HG02943 (cell line): ENCODE measurements around the gene ADGRE2.
"Not testable (repeated sequence)": the region's sequence is repeated elsewhere in the genome, so short reads cannot be mapped to it uniquely, and the experiment has no call there.

Source experiments
- ATAC-seq: cut with Tn5 transposase; IDR thresholded peaks from one replicate; pipeline ENCODE4 v1.9.1; 2021; ENCODE audit warnings: mild to moderate bottlenecking, low read depth, moderate library complexity; ENCODE audit not compliant: unreplicated experiment

The ADGRE2 gene

GRCh38 chr19:14778110-14778845 lies at the start of gene ADGRE2:
ADGRE2 (minus strand) TSS chr19:14778560; CDS start chr19:14776756, 1,804 bp downstream.
- ATAC-seq: not testable (repeated sequence)

- no peak for ATAC-seq
Observed at GRCh38 chr19:14826006-14826405, 47.6 kb upstream of the ADGRE2 start.

GRCh38 chr19:14821937-14822336 lies 43.6 kb upstream of the ADGRE2 start:
- no peak for ATAC-seq

GRCh38 chr19:14818588-14818987 lies 40.2 kb upstream of the ADGRE2 start:
- no peak for ATAC-seq

DNA sequence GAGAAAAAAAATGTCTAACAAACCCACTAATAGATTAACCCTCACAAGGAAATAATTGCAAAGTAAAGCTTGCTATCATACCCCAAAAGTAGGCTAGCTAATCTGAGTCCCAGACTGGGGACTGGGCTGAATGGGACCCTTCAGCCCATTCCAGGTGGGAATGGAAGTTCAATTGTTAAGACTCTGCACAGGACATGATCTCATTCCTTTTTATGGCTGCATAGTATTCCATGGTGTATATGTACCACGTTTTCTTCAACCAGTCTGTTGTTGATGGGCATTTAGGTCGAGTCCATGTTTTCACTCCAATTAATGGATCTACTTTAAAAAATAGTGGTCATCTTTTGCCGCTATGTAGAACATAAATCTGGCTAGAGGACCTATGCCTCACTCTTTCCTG lies 38.7 kb upstream of the ADGRE2 start:
- no peak for ATAC-seq

DNA sequence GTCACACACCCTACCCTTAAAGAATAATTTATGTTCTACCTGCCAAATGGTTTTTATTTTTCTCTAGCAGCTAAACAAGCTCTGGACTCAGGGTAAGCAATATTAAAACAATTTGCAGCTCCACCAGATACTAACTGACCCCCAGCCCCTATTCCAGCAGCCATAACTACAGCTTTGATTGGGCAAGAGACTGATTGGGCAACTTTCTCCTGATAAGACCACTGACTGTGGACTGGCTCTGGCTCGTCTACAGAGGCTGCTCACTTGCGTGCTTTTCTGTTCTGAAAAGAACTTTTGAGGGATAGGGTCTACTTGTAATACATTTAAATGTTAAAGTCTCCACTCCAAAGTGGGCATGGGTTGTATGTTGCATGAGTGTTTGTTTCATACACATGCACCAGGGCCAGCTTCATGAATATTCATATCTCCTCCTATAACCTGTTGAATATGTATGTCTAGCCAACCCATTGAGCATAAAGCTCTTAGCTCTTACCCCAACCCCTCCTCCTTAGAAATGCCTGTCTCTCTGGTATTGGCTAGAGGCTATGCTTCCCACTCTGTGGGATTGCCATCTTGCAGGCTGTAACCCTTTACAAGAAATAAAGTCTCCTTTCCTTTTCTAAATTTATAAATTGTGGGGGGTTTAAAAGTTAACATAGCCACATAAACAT lies 36.8 kb upstream of the ADGRE2 start:
- no peak for ATAC-seq

DNA sequence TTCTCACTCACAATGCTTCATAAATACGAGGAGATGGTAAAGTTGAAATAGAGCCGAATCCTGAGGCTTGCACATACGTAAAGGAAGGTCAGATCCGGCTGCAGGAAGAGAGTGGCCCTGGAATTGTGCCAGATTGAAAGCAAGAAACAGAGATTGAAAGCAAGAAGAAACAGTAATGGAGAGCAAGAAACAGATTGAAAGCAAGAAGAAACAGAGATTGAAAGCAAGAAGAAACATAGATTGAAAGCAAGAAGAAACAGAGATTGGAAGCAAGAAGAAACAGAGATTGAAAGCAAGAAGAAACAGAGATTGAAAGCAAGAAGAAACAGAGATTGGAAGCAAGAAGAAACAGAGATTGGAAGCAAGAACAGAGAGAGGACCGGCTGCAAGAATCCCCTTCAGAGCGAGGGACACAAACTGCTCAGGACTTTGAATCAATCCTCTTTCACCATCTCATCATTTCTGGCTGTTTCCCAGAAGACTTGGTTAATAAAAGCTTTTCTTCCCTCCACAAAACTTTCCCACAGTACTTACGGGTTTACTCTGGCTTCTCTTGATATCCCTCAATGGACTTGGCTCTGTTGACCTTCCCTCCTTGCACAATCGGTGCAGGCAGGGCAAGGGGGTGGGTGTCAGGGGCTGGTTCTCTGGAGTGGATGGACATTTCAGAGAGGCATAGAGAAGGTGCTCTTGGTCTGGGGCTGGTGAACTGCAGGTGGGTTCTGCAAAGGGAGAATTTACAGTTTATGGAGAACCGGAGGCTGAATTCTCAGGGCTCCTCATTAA lies 31.1 kb upstream of the ADGRE2 start:
- ATAC-seq: no peak

GRCh38 chr19:14804765-14805164 lies 26.4 kb upstream of the ADGRE2 start:
- ATAC-seq: no peak

- no peak for ATAC-seq
Observed at GRCh38 chr19:14798760-14799159, 20.4 kb upstream of the ADGRE2 start.

DNA sequence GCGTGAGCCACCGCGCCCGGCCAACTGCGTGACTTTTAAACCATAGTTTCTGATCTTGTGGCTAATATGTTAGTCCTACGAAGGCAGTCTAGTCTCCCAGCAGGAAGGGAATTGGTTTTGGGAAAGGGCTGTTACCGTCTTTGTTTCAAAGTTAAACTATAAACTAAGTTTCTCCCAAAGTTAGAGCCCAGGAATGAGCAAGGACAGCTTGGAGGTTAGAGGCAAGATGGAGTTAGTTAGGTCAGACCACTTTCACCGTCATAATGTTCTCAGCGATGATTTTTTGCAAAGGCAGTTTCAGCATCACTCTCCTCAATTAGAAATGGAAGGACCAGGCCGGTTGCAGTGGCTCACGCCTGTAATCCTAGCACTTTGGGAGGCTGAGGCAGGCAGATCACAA lies 17.7 kb upstream of the ADGRE2 start:
- ATAC-seq: no peak

GRCh38 chr19:14795078-14795721 lies 16.8 kb upstream of the ADGRE2 start:
- no peak for ATAC-seq

DNA sequence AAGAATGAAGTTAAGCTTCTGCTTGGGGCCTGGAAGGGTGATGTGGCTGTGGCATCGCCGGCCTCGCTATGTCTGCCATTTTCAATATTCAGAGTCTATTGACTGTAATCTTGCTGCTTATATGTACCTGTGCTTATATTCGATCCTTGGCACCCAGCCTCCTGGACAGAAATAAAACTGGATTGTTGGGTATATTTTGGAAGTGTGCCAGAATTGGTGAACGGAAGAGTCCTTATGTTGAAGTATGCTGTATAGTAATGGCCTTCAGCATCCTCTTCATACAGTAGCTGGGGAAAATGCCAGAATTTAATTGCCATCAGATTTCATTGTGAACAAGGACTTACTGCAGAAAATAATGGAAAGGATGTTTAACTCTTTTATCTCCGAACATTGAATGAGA lies 13.9 kb upstream of the ADGRE2 start:
- not testable (repeated sequence) for ATAC-seq

- ATAC-seq: no peak
Observed at GRCh38 chr19:14786421-14786851, 8.1 kb upstream of the ADGRE2 start.

DNA sequence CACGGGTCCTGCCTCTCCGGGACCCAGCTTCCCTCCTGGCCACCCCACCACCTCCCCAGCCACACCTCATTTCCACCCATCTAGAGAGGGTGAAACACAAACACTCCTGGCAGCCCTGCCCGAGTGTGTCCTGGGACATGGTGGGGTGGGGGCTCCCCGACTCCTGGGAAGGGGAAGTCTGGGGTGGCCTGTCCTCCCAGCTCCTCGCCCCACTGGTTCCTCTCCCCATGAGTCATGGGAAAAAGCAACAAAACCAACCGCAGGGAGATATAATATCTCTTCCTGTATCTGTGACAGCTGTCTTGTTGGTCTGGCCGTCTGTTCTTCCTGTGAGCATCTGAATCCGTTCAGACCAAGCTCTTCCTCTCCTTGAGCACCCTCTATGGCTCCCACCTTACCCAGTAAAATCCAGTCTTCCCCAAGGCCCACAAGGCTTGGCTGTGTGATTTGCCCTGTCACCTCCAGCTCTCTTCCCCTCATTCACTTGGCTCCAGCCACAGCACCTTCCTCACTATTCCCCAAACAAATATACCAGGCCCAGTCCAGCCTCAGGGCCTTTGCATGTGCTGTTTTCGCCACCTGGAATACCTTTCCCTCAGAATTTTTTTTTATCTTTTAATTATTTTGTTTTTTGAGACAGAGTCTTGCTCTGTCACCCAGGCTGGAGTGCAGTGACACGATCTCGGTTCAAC lies 6.9 kb upstream of the ADGRE2 start:
- ATAC-seq: not testable (repeated sequence)

DNA sequence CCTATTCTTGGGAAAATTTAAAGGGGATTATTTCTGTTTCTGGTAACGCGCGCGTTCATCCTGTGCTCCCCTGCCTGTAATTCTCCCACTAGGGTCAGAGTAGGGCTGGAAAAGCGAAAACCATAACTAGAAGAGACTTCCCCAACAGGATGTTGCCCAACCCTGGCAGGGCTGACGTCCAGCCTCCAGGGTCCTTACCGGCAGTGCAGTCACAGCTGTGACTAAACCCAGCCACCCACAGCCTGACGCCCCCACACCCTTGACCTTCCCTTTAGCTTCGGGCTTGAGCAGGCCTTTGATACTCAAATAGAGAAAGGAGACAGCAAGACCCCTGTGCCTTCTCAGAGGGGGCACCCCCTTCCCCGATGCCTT lies 6.4 kb upstream of the ADGRE2 start:
- not testable (repeated sequence) for ATAC-seq

GRCh38 chr19:14783410-14783998 lies 5.1 kb upstream of the ADGRE2 start:
- ATAC-seq: not testable (repeated sequence)

DNA sequence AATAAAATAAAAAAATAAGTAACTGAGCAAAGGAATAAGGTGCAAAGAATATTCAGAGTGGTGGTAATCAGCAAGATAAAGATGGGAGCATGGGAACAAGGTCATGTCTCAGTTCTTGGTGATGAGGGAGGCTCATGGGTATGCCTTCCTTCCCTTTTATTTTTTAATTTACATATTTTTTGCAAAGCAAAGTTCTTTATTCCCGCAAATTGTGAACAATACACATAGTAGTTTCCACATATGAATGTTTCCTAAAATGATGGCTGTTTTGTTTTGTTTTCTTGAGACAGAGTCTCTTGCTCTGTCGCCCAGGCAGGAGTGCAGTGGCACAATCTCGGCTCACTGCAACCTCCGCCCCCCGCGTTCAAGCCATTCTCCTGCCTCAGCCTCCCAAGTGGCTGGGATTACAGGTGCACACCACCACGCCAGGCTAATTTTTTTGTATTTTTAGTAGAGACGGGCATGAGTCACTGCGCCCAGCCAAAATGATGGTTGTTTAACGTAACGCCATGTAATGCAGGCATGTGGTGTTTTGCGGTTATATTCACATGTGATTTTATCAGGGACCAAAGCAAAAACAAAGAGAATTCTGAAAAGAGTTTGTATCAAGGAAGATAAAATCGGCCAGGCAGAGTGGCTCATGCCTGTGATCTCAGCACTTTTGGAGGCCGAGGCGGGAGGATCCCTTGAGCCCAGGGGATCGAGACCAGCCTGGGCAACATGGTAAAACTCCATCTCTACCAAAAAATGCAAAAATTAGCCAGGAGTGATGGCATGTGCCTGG lies 4.5 kb upstream of the ADGRE2 start:
- ATAC-seq: no peak

- ATAC-seq: not testable (repeated sequence)
Observed at GRCh38 chr19:14781713-14782536, 3.6 kb upstream of the ADGRE2 start.
